Gastroesophageal sphincter (tissue), 3 donors: ENCODE results near the gene FIP1L1.

Experiments
- POLR2AphosphoS5 ChIP-seq: sonication (generic); formaldehyde crosslinking; IDR thresholded peaks from one replicate; pipeline ENCODE4 v1.6.1; 2017; ENCODE audit warnings: antibody characterized with exemption
- TF ChIP-seq, protein P1 (sequence below), 4 experiments: fragments of 200-600 bp in 2 of 4; fragments of 450-650 bp in 2 of 4; sonication (generic) in 1 of 4; IDR thresholded peaks; one replicate each; pipeline ENCODE4 v1.5.1; 2017 to 2019; ENCODE audit warnings: antibody characterized with exemption in 4 of 4, mild to moderate bottlenecking in 2 of 4, moderate library complexity in 2 of 4

DNA sequence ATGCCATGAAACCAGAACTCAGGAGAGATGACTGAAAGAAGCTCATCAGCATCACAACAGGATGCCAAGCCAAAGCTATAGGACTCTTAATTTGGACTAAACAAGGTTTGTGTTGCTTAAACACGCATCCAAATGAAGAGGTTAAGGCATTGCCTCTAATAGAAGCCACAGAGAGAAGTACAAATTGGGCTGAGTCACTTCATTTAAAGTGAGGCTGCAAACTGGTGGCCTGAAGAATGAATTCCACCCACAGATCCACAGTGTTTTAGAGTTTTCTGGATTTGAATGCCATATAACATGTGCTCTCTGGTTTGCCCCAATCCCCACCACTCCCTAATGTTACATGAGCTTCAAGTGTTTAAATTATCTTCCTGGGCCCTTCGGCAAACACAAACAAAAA lies 103.5 kb downstream of the FIP1L1 start:
- TF ChIP-seq POLR2AphosphoS5, result no peak
- TF ChIP-seq, protein P1, sequence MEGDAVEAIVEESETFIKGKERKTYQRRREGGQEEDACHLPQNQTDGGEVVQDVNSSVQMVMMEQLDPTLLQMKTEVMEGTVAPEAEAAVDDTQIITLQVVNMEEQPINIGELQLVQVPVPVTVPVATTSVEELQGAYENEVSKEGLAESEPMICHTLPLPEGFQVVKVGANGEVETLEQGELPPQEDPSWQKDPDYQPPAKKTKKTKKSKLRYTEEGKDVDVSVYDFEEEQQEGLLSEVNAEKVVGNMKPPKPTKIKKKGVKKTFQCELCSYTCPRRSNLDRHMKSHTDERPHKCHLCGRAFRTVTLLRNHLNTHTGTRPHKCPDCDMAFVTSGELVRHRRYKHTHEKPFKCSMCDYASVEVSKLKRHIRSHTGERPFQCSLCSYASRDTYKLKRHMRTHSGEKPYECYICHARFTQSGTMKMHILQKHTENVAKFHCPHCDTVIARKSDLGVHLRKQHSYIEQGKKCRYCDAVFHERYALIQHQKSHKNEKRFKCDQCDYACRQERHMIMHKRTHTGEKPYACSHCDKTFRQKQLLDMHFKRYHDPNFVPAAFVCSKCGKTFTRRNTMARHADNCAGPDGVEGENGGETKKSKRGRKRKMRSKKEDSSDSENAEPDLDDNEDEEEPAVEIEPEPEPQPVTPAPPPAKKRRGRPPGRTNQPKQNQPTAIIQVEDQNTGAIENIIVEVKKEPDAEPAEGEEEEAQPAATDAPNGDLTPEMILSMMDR (IDR thresholded peaks at IDR 0.05), result no peak
